ENCODE results near the gene PANX3.

PANX3 gene

DNA sequence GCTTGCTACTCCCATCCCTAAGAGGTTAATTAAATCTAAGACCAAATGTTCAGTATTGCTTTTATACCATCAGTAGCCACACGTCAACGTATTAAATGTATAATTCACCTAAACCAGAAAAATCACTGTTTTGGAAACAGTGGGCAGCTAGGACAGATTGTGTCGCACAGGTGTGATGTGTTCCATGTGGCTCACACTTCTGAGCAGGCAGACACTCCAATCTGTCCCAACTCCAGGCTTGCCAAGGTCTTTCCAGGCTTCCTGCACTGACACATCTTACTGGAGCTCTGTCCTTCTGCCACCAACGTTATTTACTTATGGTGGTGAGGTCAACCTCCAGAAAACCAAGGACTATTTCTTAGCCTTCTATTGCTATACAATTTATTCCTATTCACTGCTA, 50.9 kb downstream of the PANX3 start:
- DNase-seq: no peak

DNA sequence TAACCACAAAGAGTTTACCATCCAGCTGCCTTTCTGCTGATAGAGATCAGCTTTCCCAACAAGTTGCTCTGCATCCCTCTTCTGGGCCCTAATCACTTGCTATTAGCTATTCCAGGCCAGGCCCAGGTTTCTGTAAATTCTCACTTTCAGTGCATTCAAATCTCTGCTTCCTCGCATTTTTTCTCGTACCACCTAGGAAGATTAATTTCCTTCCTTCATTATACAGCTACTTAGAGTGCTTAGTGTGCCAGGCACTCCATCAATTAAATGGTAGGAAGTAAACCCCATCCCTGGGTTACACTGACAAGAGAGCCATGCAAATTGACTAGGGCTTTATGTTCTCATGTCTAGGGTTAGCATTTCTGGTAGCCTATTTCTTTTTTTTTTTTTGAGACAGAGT, 52.6 kb downstream of the PANX3 start:
- no peak for DNase-seq

DNA sequence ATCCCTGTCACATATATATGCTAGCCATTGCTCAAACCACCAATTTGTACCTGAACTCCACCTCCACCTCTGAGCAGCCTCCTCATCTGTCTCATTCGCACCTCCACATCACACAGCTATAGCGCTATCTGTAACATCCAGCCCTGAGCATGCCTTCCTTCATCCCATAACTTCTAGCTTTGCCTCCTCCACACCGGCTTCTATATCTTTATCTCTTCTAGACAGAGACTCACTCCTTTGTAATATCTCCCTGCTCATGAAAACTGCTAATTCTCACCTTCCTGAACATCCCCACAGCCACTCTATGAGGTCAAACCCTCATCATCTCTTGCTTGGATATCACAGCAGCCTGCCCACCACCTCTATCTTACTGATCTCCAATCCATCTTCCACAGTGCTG, 56.4 kb downstream of the PANX3 start:
- no peak for DNase-seq

DNA sequence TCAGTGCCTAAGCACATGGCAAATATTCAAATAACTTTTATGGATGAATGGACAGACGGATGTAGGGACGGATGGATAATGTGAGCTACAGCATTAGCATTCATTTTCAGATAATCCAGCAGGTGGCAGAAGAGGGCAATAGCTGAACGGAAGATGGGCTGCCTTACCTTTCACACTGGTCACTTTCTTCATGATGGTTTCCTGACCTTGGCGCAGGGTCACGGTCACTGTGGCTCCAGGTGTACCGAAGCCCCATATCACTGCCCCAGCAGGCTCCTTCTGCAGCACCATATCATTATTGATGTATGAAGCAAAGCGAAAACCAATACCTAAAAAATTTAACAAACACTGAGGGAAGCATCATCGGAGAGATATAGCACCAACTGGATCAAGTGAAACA, 58.0 kb downstream of the PANX3 start:
- peak; percentile 56 for DNase-seq
